K562 (cell line): ENCODE measurements around the gene LAMA5. TPM values are rescaled to one million over a fixed set of nuclear protein-coding genes. Genes with fewer than 3 reads are reported as not detected.

Source experiments
- EP400 ChIP-seq: fragments of 450-650 bp; IDR thresholded peaks from 2 replicates; pipeline ENCODE4 v1.6.1; 2017; ENCODE audit warnings: antibody characterized with exemption, mild to moderate bottlenecking, moderate library complexity
- FOXM1 ChIP-seq, 2 experiments: fragments of 450-650 bp in 1 of 2; sonication (generic) in 1 of 2; formaldehyde crosslinking in 1 of 2; IDR thresholded peaks; 2 replicates each; pipeline versions ENCODE4 v1.6.1 to v1.9.0; 2017 to 2022; ENCODE audit warnings: low read depth in 2 of 2, mild to moderate bottlenecking in 2 of 2, missing genetic modification reagents in 1 of 2, moderate library complexity in 1 of 2
- HNRNPH1 ChIP-seq: fragments of 200-400 bp; formaldehyde crosslinking; optimal IDR thresholded peaks from 2 replicates; pipeline ENCODE3; 2017; ENCODE audit warnings: low read depth, mild to moderate bottlenecking, low read length, moderate library complexity
- KLF16 ChIP-seq: IDR thresholded peaks from 2 replicates; pipeline ENCODE4 v1.6.1; 2016; ENCODE audit warnings: antibody characterized with exemption
- MTA3 ChIP-seq: fragments of 450-650 bp; formaldehyde crosslinking; IDR thresholded peaks from 2 replicates; pipeline ENCODE4 v1.6.1; 2017; ENCODE audit warnings: mild to moderate bottlenecking, borderline replicate concordance
- NCOR1 ChIP-seq: fragments of 450-650 bp; IDR thresholded peaks from 2 replicates; pipeline ENCODE4 v1.6.1; 2016; ENCODE audit warnings: mild to moderate bottlenecking, moderate library complexity
- NR3C1 ChIP-seq: sonication (generic); formaldehyde crosslinking; IDR thresholded peaks from 2 replicates; pipeline ENCODE4 v1.8.1; 2022; ENCODE audit warnings: missing genetic modification reagents
- RCOR1 ChIP-seq, 2 experiments: IDR thresholded peaks; 2 replicates each; pipeline ENCODE4 v1.6.1; 2012; ENCODE audit warnings: low read depth in 2 of 2, low read length in 2 of 2, borderline replicate concordance in 1 of 2, improper control_type of control experiment in 1 of 2
- SMAD2 ChIP-seq: fragments of 150-350 bp; IDR thresholded peaks from 2 replicates; pipeline ENCODE4 v1.6.1; 2014; ENCODE audit warnings: low read depth, mild to moderate bottlenecking, low read length
- SMARCC2 ChIP-seq: fragments of 450-650 bp; IDR thresholded peaks from 2 replicates; pipeline ENCODE4 v1.6.1; 2017; ENCODE audit warnings: antibody characterized with exemption, moderate library complexity, mild to moderate bottlenecking, low read depth
- STAT5A ChIP-seq: IDR thresholded peaks from 2 replicates; pipeline ENCODE4 v1.6.1; 2012; ENCODE audit warnings: low read length, inconsistent platforms, borderline replicate concordance
- TAF9B ChIP-seq: fragments of 450-650 bp; IDR thresholded peaks from 2 replicates; pipeline ENCODE4 v1.6.1; 2018; ENCODE audit warnings: mild to moderate bottlenecking; ENCODE audit not compliant: partially characterized antibody
- TCF15 ChIP-seq: fragments of 250-450 bp; sonication (Bioruptor Pico); IDR thresholded peaks from 2 replicates; pipeline ENCODE4 v1.8.0; 2022; ENCODE audit warnings: moderate library complexity, mild to moderate bottlenecking, inconsistent platforms
- TEAD4 ChIP-seq, 2 experiments: sonication (generic) in 1 of 2; formaldehyde crosslinking in 1 of 2; IDR thresholded peaks; 2 replicates each; pipeline versions ENCODE4 v1.6.1 to v1.8.0; 2012 to 2022; ENCODE audit warnings: borderline replicate concordance in 1 of 2, inconsistent platforms in 1 of 2, low read length in 1 of 2, mild to moderate bottlenecking in 1 of 2, missing genetic modification reagents in 1 of 2
- U2AF2 ChIP-seq: fragments of 200-400 bp; formaldehyde crosslinking; optimal IDR thresholded peaks from 2 replicates; pipeline ENCODE3; 2017; ENCODE audit warnings: low read depth, mild to moderate bottlenecking, low read length
- XRCC5 ChIP-seq: fragments of 200-400 bp; formaldehyde crosslinking; IDR thresholded peaks from 2 replicates; pipeline ENCODE4 v1.6.1; 2017; ENCODE audit warnings: low read depth, mild to moderate bottlenecking, low read length
- ZMIZ1 ChIP-seq, 2 experiments: fragments of 150-350 bp in 1 of 2; IDR thresholded peaks; 2 replicates each; pipeline ENCODE4 v1.6.1; 2012 to 2016; ENCODE audit warnings: low read depth in 2 of 2, low read length in 2 of 2, mild to moderate bottlenecking in 1 of 2, moderate library complexity in 1 of 2
- ZNF280B ChIP-seq: fragments of 250-450 bp; sonication (Bioruptor Pico); IDR thresholded peaks from 2 replicates; pipeline ENCODE4 v1.5.1; 2021; ENCODE audit warnings: mild to moderate bottlenecking
- polyA plus RNA-seq, 8 experiments: library from polyadenylated mRNA; depleted of rRNA in 4 of 8; stranded (reverse) in 5 of 8; unstranded in 3 of 8; fragments of >200 nt; fragmentation: Nextera tagmentation in 2 of 8; fragmentation: Illumina TruSeq in 1 of 8; extraction: Ambion mirVana in 2 of 8; extraction: Trizol in 1 of 8; gene quantifications; 2 replicates each; pipeline versions ENCODE4 v1.2.1 to v1.2.3, GENCODE V29; 2011 to 2014; ENCODE audit warnings: inconsistent platforms in 1 of 8, missing spikeins in 1 of 8
- total RNA-seq, 7 experiments: library from RNA; depleted of rRNA in 6 of 7; stranded (reverse); fragments of >200 nt in 6 of 7; fragmentation: Illumina TruSeq in 2 of 7; extraction: Trizol in 2 of 7; gene quantifications; 2 replicates each; pipeline versions ENCODE4 v1.2.1 to v1.2.3, GENCODE V29; 2011 to 2021; ENCODE audit warnings: low replicate concordance in 1 of 7
- TF ChIP-seq, protein P1 (sequence below): sonication (generic); formaldehyde crosslinking; IDR thresholded peaks from 2 replicates; pipeline ENCODE4 v1.8.0; 2022; ENCODE audit warnings: mild to moderate bottlenecking, missing genetic modification reagents
- TF ChIP-seq, protein P2 (sequence below): sonication (generic); formaldehyde crosslinking; IDR thresholded peaks from 2 replicates; pipeline ENCODE4 v1.8.0; 2022; ENCODE audit warnings: missing genetic modification reagents, mild to moderate bottlenecking, moderate library complexity, borderline replicate concordance

LAMA5 gene
- total and polyA plus RNA-seq, 9 of the 15 experiments (the other 6 are each of a cell fraction or from before 2014, with no cell fraction given), result 0.31 to 101 (median 7.8) TPM

DNA sequence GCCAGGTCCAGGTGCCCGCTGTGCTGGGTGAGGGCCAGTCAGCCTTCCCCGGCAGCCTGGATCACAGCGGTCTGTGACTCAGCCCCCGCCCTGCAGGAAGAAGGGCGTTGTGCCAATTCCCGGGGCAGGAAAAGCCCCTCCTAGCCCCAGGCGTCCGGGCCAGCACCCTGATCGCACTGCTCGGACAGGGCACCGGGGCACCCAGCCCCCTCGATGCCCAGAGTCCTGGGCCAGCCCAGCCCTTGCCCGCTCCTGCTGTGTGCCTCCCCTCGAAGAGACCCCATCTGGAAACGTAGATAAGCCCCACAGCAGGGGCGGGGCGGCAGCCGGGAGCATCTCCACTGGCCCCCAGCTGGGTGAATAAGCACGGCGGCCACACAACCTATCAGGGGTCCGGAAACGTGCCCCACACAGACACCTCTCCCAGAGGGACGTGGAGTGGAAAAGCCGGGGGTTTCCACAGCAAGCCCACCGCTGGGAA is 9.9 kb downstream of the LAMA5 start (continued):
- TF ChIP-seq RCOR1 (IDR thresholded peaks at IDR 0.05; ENCODE audit: borderline replicate concordance in 1 of 2, low read depth in 2 of 2, low read length in 2 of 2) (peak in 1 of 2 experiments; percentile 53; a peak in 1 of 4 replicates), TCF15 (CRISPR knock-in tag) (no peak), TAF9B (no peak), ZMIZ1 (IDR thresholded peaks at IDR 0.05; ENCODE audit: low read depth in 2 of 2, low read length in 2 of 2) (peak in 1 of 2 experiments; percentile 64; a peak in 1 of 4 replicates), U2AF2 (no peak), MTA3 (peak; percentile 93), NCOR1 (peak; percentile 78), EP400 (no peak; the same call in 1 of the 2 replicates), NR3C1 (CRISPR knock-in tag) (no peak), STAT5A (peak; percentile 56; the same call in 1 of the 2 replicates), TEAD4 (IDR thresholded peaks at IDR 0.05; ENCODE audit: low read length) (peak; percentile 61), TEAD4 (CRISPR knock-in tag; IDR thresholded peaks at IDR 0.05; ENCODE audit: borderline replicate concordance) (no peak), ZNF280B (CRISPR knock-in tag) (no peak), KLF16 (peak; percentile 73; the same call in 1 of the 2 replicates), HNRNPH1 (no peak), XRCC5 (0 out of 2 replicates have a peak, but pooled peaks have one; percentile 22), SMAD2 (no peak), FOXM1 (IDR thresholded peaks at IDR 0.05; ENCODE audit: low read depth) (no peak), FOXM1 (CRISPR knock-in tag; IDR thresholded peaks at IDR 0.05; ENCODE audit: low read depth) (no peak), SMARCC2 (peak; percentile 83)
- TF ChIP-seq, protein P1, sequence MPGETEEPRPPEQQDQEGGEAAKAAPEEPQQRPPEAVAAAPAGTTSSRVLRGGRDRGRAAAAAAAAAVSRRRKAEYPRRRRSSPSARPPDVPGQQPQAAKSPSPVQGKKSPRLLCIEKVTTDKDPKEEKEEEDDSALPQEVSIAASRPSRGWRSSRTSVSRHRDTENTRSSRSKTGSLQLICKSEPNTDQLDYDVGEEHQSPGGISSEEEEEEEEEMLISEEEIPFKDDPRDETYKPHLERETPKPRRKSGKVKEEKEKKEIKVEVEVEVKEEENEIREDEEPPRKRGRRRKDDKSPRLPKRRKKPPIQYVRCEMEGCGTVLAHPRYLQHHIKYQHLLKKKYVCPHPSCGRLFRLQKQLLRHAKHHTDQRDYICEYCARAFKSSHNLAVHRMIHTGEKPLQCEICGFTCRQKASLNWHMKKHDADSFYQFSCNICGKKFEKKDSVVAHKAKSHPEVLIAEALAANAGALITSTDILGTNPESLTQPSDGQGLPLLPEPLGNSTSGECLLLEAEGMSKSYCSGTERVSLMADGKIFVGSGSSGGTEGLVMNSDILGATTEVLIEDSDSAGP, result no peak
- TF ChIP-seq, protein P2, sequence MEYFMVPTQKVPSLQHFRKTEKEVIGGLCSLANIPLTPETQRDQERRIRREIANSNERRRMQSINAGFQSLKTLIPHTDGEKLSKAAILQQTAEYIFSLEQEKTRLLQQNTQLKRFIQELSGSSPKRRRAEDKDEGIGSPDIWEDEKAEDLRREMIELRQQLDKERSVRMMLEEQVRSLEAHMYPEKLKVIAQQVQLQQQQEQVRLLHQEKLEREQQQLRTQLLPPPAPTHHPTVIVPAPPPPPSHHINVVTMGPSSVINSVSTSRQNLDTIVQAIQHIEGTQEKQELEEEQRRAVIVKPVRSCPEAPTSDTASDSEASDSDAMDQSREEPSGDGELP (CRISPR knock-in tag), result peak; percentile 96
